K562 (cell line): Measurements from ENCODE around the gene GALNS. TPM values are rescaled to one million over a fixed set of nuclear protein-coding genes. Genes with fewer than 3 reads are reported as not detected.

Experiments
- EP400 ChIP-seq: fragments of 450-650 bp; IDR thresholded peaks from 2 replicates; pipeline ENCODE4 v1.6.1; 2017; ENCODE audit warnings: antibody characterized with exemption, mild to moderate bottlenecking, moderate library complexity
- ETV5 ChIP-seq: sonication (generic); formaldehyde crosslinking; IDR thresholded peaks from 2 replicates; pipeline ENCODE4 v1.4.0; 2020; ENCODE audit warnings: low read depth, mild to moderate bottlenecking, missing genetic modification reagents
- FOXA3 ChIP-seq, 2 experiments: fragments of 450-650 bp in 1 of 2; sonication (generic) in 1 of 2; formaldehyde crosslinking; IDR thresholded peaks in 1 of 2; conservative IDR thresholded peaks in 1 of 2; 2 replicates each; pipeline versions ENCODE4 v1.4.0 to v1.8.0; 2020 to 2022; ENCODE audit warnings: mild to moderate bottlenecking in 2 of 2, missing genetic modification reagents in 1 of 2
- POLR2AphosphoS5 ChIP-seq: IDR thresholded peaks from 2 replicates; pipeline ENCODE4 v1.6.1; 2011; ENCODE audit warnings: mild to moderate bottlenecking, low read depth, low read length, moderate library complexity; ENCODE audit not compliant: control insufficient read depth, insufficient read depth
- RHOXF2B ChIP-seq: fragments of 250-450 bp; sonication (Bioruptor Pico); conservative IDR thresholded peaks from 2 replicates; pipeline ENCODE4 v1.5.1; 2021
- ZBTB8A ChIP-seq: fragments of 450-650 bp; IDR thresholded peaks from 2 replicates; pipeline ENCODE4 v1.6.1; 2018; ENCODE audit warnings: mild to moderate bottlenecking, moderate library complexity; ENCODE audit not compliant: partially characterized antibody
- polyA plus RNA-seq, 8 experiments: library from polyadenylated mRNA; depleted of rRNA in 4 of 8; stranded (reverse) in 5 of 8; unstranded in 3 of 8; fragments of >200 nt; fragmentation: Nextera tagmentation in 2 of 8; fragmentation: Illumina TruSeq in 1 of 8; extraction: Ambion mirVana in 2 of 8; extraction: Trizol in 1 of 8; gene quantifications; 2 replicates each; pipeline versions ENCODE4 v1.2.1 to v1.2.3, GENCODE V29; 2011 to 2014; ENCODE audit warnings: inconsistent platforms in 1 of 8, missing spikeins in 1 of 8
- total RNA-seq, 7 experiments: library from RNA; depleted of rRNA in 6 of 7; stranded (reverse); fragments of >200 nt in 6 of 7; fragmentation: Illumina TruSeq in 2 of 7; extraction: Trizol in 2 of 7; gene quantifications; 2 replicates each; pipeline versions ENCODE4 v1.2.1 to v1.2.3, GENCODE V29; 2011 to 2021; ENCODE audit warnings: low replicate concordance in 1 of 7
- TF ChIP-seq, protein P1 (sequence below): sonication (generic); formaldehyde crosslinking; IDR thresholded peaks from 2 replicates; pipeline ENCODE4 v1.8.1; 2023; ENCODE audit warnings: mild to moderate bottlenecking, missing genetic modification reagents
- TF ChIP-seq, protein P2 (sequence below): fragments of 250-450 bp; sonication (Bioruptor Pico); IDR thresholded peaks from 2 replicates; pipeline ENCODE4 v1.8.0; 2022; ENCODE audit warnings: moderate library complexity, mild to moderate bottlenecking, inconsistent platforms

The GALNS gene
- total and polyA plus RNA-seq, 9 of the 15 experiments (the other 6 are each of a cell fraction or from before 2014, with no cell fraction given) = 0.38 to 13.2 (median 4.3) TPM

DNA sequence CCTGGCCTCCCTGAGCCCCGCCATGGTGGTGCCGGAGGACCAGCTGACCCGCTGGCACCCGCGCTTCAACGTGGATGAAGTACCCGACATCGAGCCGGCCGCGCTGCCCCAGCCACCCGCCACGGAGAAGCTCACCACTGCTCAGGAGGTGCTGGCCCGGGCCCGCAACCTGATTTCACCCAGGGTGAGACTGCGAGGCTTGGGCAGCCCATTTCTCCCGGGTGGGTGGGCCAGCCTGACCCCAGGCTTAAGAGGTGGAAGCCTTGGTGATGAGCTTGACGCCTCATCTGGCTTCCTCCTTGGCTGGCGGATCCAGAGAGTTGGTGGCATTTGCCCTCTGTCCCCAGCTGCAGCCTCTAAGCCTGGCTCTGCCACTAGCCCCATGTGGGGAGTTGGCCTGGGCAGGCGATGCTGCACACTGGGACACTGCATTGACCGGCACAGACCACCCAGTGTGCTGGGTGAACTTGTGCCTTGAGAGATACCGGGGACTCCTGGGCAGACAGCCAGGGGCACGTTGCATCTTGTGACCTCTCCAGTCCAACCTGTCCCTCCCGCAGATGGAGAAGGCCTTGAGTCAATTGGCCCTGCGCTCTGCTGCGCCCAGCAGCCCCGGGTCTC is 50.1 kb downstream of the GALNS start (continued):
- TF ChIP-seq POLR2AphosphoS5 (0 out of 2 replicates have a peak, but pooled peaks have one; percentile 7), ETV5 (CRISPR knock-in tag) (no peak), FOXA3 (CRISPR knock-in tag; conservative IDR thresholded peaks at IDR 0.05 in 1 of 2, IDR thresholded peaks at IDR 0.05 in 1 of 2) (no peak), EP400 (no peak), RHOXF2B (CRISPR knock-in tag) (no peak), ZBTB8A (no peak)
- TF ChIP-seq, protein P1, sequence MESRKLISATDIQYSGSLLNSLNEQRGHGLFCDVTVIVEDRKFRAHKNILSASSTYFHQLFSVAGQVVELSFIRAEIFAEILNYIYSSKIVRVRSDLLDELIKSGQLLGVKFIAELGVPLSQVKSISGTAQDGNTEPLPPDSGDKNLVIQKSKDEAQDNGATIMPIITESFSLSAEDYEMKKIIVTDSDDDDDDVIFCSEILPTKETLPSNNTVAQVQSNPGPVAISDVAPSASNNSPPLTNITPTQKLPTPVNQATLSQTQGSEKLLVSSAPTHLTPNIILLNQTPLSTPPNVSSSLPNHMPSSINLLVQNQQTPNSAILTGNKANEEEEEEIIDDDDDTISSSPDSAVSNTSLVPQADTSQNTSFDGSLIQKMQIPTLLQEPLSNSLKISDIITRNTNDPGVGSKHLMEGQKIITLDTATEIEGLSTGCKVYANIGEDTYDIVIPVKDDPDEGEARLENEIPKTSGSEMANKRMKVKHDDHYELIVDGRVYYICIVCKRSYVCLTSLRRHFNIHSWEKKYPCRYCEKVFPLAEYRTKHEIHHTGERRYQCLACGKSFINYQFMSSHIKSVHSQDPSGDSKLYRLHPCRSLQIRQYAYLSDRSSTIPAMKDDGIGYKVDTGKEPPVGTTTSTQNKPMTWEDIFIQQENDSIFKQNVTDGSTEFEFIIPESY = peak; percentile 41; the same call in 1 of the 2 replicates
- TF ChIP-seq, protein P2, sequence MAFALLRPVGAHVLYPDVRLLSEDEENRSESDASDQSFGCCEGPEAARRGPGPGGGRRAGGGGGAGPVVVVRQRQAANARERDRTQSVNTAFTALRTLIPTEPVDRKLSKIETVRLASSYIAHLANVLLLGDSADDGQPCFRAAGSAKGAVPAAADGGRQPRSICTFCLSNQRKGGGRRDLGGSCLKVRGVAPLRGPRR (CRISPR knock-in tag) = no peak
